ENCODE data around the gene TNNT2. TPM values are rescaled to one million over a fixed set of nuclear protein-coding genes. Genes with fewer than 3 reads are reported as not detected.

TNNT2 gene
- total and polyA plus RNA-seq, 4 experiments from 2014 or later, result not detected

DNA sequence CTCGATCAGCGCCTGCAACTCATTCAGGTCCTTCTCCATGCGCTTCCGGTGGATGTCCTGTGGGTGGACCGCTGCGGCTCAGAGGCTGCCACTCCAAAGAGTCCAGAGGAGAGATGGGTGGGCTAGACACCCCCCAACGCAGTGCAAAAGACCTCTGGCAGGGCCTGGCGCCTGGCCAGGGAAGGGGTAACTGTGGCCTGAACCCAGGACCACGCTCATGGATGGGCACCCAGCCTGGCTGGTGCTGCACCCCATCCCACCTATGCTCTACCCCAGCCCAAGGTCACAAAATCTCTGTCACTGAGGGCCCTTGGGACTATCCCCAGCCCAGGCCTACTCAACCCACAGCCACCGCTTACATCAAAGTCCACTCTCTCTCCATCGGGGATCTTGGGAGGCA lies 12.2 kb downstream of the TNNT2 start:
- ChIA-PET POLR2A (ENCODE audit: partially characterized antibody) (no interaction called here), CTCF (ENCODE audit: partially characterized antibody) (no interaction called here)
- H3K9me3 ChIP-seq (ENCODE audit: control insufficient read depth in 1 of 2, low read length in 2 of 2), result no peaks in the 10 kb centered on the region
- H3K27me3 Mint-ChIP-seq, result peaks cover 10 to 12% of the 10 kb centered on the region in 2 donors
- no peaks in the 10 kb centered on the region for H3K4me1 Mint-ChIP-seq
- H3K4me3 Mint-ChIP-seq, result no peak overlapping the region
- H3K27ac ChIP-seq (ENCODE audit: low read depth, low read length), result no peak overlapping the region
- no peak overlapping the region for H3K27ac Mint-ChIP-seq
- no peaks in the 10 kb centered on the region for H3K36me3 ChIP-seq (ENCODE audit: insufficient read depth, low read length)
- no peak overlapping the region for H3K4me3 ChIP-seq (ENCODE audit: low read length in 2 of 2)
- intact Hi-C loops (cut with micrococcal nuclease), result no loop called here
- H3K4me1 ChIP-seq (ENCODE audit: insufficient read depth, low read length), result no peaks in the 10 kb centered on the region
- no peaks in the 10 kb centered on the region for H3K27me3 ChIP-seq (ENCODE audit: insufficient read depth, low read length)
- H3K9me3 Mint-ChIP-seq, result no peaks in the 10 kb centered on the region
- H3K36me3 Mint-ChIP-seq, result no peaks in the 10 kb centered on the region
- DNase-seq, result no peak

DNA sequence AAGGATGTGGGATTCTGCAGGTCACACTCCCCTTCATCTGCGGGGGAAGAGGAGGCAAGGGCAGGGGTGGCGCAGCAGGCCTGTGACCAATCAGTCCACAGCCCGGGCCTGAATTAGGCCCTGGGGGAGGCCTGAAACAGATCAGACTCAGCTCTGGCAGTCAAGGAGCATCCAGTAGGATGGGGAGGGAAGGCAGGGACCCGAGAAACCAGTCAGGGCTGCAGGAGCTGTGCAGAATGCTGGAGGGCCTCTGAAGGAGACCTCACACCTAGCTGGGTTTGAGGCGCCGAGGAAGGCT lies 12.7 kb downstream of the TNNT2 start:
- Histone ChIP-seq H3K36me3 (ENCODE audit: insufficient read depth, low read length) (no peaks in the 10 kb centered on the region), H3K27ac (ENCODE audit: low read depth, low read length) (no peak overlapping the region), H3K9me3 (ENCODE audit: control insufficient read depth in 1 of 2, low read length in 2 of 2) (no peaks in the 10 kb centered on the region), H3K4me1 (ENCODE audit: insufficient read depth, low read length) (no peaks in the 10 kb centered on the region), H3K4me3 (ENCODE audit: low read length in 2 of 2) (no peak overlapping the region), H3K27me3 (ENCODE audit: insufficient read depth, low read length) (no peaks in the 10 kb centered on the region)
- Mint-ChIP-seq H3K4me1 (no peaks in the 10 kb centered on the region), H3K36me3 (no peaks in the 10 kb centered on the region), H3K9me3 (no peaks in the 10 kb centered on the region), H3K4me3 (no peak overlapping the region), H3K27ac (no peak overlapping the region), H3K27me3 (peaks cover 10 to 12% of the 10 kb centered on the region in 2 donors)
- no peak for DNase-seq
- POLR2A ChIA-PET (ENCODE audit: partially characterized antibody), result no interaction called here
- intact Hi-C loops (cut with micrococcal nuclease), result no loop called here
- CTCF ChIA-PET (ENCODE audit: partially characterized antibody), result no interaction called here

DNA sequence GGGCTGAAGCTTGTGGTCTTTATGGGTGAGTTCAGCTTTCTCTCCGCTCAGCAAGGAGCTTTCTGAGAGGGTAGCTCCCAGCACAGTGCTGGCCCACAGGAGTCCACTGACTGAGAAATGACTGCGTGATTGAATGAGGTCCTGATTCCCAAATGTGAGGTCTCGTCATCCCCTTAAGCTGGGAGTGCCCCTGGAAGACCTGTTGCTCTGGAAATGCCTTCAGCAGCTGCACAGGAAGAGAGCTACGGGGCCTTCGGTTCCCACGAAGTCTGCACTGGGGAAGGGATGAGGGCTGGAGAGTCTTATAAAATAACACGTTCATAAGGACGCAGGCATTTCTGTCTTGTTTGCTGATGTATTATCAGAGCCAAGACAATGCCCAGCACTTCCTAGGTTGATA lies 14.0 kb downstream of the TNNT2 start:
- no peaks in the 10 kb centered on the region for H3K9me3 ChIP-seq (ENCODE audit: control insufficient read depth in 1 of 2, low read length in 2 of 2)
- H3K4me1 ChIP-seq (ENCODE audit: insufficient read depth, low read length), result no peaks in the 10 kb centered on the region
- ChIA-PET POLR2A (ENCODE audit: partially characterized antibody) (no interaction called here), CTCF (ENCODE audit: partially characterized antibody) (interaction anchor here (1.1 kb wide), 1 partner anchor 108 kb away, joined by 3 read pairs; no protein-coding TSS in a partner anchor)
- H3K4me1 Mint-ChIP-seq, result no peaks in the 10 kb centered on the region
- no peaks in the 10 kb centered on the region for H3K9me3 Mint-ChIP-seq
- H3K36me3 Mint-ChIP-seq, result no peaks in the 10 kb centered on the region
- H3K27me3 Mint-ChIP-seq, result peaks cover 7 to 14% of the 10 kb centered on the region in 2 donors
- no peak overlapping the region for H3K27ac ChIP-seq (ENCODE audit: low read depth, low read length)
- H3K36me3 ChIP-seq (ENCODE audit: insufficient read depth, low read length), result no peaks in the 10 kb centered on the region
- no peak overlapping the region for H3K27ac Mint-ChIP-seq
- no peak overlapping the region for H3K4me3 Mint-ChIP-seq
- no peak for DNase-seq
- intact Hi-C loops (cut with micrococcal nuclease), result no loop called here
- no peak overlapping the region for H3K4me3 ChIP-seq (ENCODE audit: low read length in 2 of 2)
- no peaks in the 10 kb centered on the region for H3K27me3 ChIP-seq (ENCODE audit: insufficient read depth, low read length)

DNA sequence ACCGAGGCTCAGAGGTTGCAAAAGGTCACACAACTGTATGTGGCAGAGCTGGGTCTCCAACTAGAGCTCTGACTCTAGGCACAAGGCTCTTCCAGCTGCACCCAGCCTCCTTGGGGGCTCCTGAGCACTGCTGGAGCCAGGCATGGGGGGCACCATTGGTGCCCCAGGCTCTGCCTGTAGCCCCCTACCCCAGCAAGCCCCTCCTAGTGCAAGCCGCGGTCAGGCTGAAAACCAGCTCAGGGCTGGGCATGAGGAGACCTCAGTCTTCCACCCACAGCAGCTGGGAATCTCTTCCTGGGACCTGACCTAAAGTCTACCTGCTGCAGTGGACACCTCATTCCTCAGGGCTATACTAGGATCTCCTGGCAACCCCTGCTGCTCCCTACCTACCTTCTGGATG lies 14.6 kb downstream of the TNNT2 start:
- H3K36me3 Mint-ChIP-seq, result no peaks in the 10 kb centered on the region
- CTCF ChIA-PET (ENCODE audit: partially characterized antibody), result interaction anchor here (0.8 to 1.1 kb wide), 2 partner anchors 17 to 108 kb away, joined by 3 read pairs; no protein-coding TSS in a partner anchor

DNA sequence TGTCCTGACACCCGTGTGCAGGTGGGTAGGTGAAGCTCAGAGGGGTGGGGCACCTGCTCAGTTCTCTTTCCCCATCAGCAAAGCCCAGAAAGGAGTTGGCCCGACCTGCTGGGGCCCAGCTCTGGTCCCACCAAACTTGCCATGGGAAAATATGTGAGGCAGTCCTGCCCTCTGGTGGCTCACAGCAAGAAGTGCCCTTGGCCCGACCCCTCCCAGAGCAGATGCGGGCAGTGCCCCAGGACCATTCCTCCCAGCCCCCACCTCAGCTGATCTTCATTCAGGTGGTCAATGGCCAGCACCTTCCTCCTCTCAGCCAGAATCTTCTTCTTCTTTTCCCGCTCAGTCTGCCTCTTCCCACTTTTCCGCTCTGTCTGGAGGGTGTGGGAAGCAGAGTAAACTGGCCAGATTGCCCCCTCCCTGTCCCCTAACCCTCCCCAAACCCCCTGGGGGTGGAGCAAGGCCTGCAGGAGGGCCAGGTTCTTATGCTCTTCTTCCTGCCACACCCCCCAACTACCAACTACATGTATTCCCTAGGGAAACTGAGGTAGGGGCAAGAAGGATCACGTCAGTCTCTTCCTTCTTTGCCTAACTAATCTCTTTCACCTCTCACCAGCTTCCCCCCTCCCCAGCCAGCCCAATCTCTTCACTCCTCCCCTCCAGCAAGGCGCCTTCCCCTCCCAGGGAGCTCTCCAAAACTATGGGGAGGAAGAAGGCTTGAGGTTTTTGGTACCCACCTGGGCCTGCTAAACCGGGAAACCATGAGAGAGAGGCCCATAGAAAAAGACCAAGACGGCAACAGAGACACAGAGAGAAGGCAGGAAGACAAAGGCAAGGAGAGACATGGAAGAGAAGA lies 15.6 kb downstream of the TNNT2 start:
- ChIA-PET CTCF (ENCODE audit: partially characterized antibody) (interaction anchor here (0.8 kb wide), 1 partner anchor 16 kb away, joined by 3 read pairs; no protein-coding TSS in a partner anchor), POLR2A (ENCODE audit: partially characterized antibody) (no interaction called here)
- Histone ChIP-seq H3K9me3 (ENCODE audit: control insufficient read depth in 1 of 2, low read length in 2 of 2) (no peaks in the 10 kb centered on the region), H3K4me3 (ENCODE audit: low read length in 2 of 2) (no peak overlapping the region), H3K36me3 (ENCODE audit: insufficient read depth, low read length) (no peaks in the 10 kb centered on the region), H3K27ac (ENCODE audit: low read depth, low read length) (no peak overlapping the region), H3K4me1 (ENCODE audit: insufficient read depth, low read length) (no peaks in the 10 kb centered on the region), H3K27me3 (ENCODE audit: insufficient read depth, low read length) (no peaks in the 10 kb centered on the region)
- intact Hi-C loops (cut with micrococcal nuclease), result no loop called here
- Mint-ChIP-seq H3K4me1 (no peaks in the 10 kb centered on the region), H3K27me3 (peaks cover 7 to 13% of the 10 kb centered on the region in 2 donors), H3K9me3 (no peaks in the 10 kb centered on the region), H3K27ac (no peak overlapping the region), H3K36me3 (no peaks in the 10 kb centered on the region), H3K4me3 (no peak overlapping the region)
- no peak for DNase-seq

More for the DNA sequence above, 14.6 kb downstream of the TNNT2 start:
- intact Hi-C loops (cut with micrococcal nuclease), result no loop called here
- Histone ChIP-seq H3K27me3 (ENCODE audit: insufficient read depth, low read length) (no peaks in the 10 kb centered on the region), H3K4me3 (ENCODE audit: low read length in 2 of 2) (no peak overlapping the region), H3K9me3 (ENCODE audit: control insufficient read depth in 1 of 2, low read length in 2 of 2) (no peaks in the 10 kb centered on the region), H3K4me1 (ENCODE audit: insufficient read depth, low read length) (no peaks in the 10 kb centered on the region), H3K27ac (ENCODE audit: low read depth, low read length) (no peak overlapping the region), H3K36me3 (ENCODE audit: insufficient read depth, low read length) (no peaks in the 10 kb centered on the region)
- Mint-ChIP-seq H3K4me1 (no peaks in the 10 kb centered on the region), H3K9me3 (no peaks in the 10 kb centered on the region), H3K4me3 (no peak overlapping the region), H3K27me3 (peaks cover 7 to 14% of the 10 kb centered on the region in 2 donors), H3K27ac (no peak overlapping the region)
- POLR2A ChIA-PET (ENCODE audit: partially characterized antibody), result no interaction called here
- DNase-seq, result no peak

DNA sequence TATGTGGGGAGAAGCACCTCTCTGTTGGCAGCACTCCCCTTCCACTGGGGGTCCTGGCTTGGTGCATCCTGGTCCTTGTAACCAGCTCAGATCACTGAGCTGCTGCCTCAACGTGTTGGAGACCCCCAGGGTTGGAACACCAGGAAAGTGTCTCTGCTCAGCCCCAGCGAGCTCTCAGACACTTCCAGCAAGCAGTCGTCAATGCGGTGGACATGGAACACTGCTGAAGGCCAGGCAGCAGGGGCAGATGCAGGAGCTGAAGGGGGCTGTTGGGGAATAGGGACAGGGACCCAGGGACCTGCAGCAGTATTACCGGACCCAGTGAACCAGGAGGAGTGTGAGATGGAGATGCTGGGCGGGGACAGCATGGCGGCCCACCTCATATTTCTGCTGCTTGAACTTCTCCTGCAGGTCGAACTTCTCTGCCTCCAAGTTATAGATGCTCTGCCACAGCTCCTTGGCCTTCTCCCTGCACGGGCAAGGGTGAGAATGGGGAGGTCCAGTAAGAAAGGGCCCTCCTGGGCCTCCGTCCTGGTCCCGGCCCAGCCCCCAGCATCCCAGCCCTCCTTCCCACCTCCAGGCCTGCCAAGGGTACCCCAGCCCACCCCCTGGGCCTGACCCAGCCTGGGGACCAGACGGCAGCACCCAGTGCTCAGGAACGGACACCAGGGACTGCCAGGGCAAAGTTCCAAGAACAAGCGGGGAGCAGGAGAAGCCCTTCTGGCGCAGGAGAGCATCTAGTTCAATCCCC lies 16.4 kb downstream of the TNNT2 start:
- Mint-ChIP-seq H3K27ac (no peak overlapping the region), H3K36me3 (no peaks in the 10 kb centered on the region), H3K9me3 (no peaks in the 10 kb centered on the region), H3K4me3 (no peak overlapping the region), H3K4me1 (no peaks in the 10 kb centered on the region), H3K27me3 (peaks cover 7 to 13% of the 10 kb centered on the region in 2 donors)
- Histone ChIP-seq H3K27me3 (ENCODE audit: insufficient read depth, low read length) (no peaks in the 10 kb centered on the region), H3K9me3 (ENCODE audit: control insufficient read depth in 1 of 2, low read length in 2 of 2) (no peaks in the 10 kb centered on the region), H3K4me3 (ENCODE audit: low read length in 2 of 2) (no peak overlapping the region), H3K27ac (ENCODE audit: low read depth, low read length) (no peak overlapping the region), H3K4me1 (ENCODE audit: insufficient read depth, low read length) (no peaks in the 10 kb centered on the region), H3K36me3 (ENCODE audit: insufficient read depth, low read length) (no peaks in the 10 kb centered on the region)
- intact Hi-C loops (cut with micrococcal nuclease), result no loop called here
- ChIA-PET CTCF (ENCODE audit: partially characterized antibody) (interaction anchor here (0.8 kb wide), 1 partner anchor 29 kb away, joined by 3 read pairs; no protein-coding TSS in a partner anchor), POLR2A (ENCODE audit: partially characterized antibody) (no interaction called here)
- DNase-seq, result no peak

- H3K36me3 Mint-ChIP-seq, result no peaks in the 10 kb centered on the region
- Histone ChIP-seq H3K27ac (ENCODE audit: low read depth, low read length) (no peak overlapping the region), H3K9me3 (ENCODE audit: control insufficient read depth in 1 of 2, low read length in 2 of 2) (no peaks in the 10 kb centered on the region), H3K4me3 (ENCODE audit: low read length in 2 of 2) (no peak overlapping the region), H3K27me3 (ENCODE audit: insufficient read depth, low read length) (no peaks in the 10 kb centered on the region), H3K4me1 (ENCODE audit: insufficient read depth, low read length) (no peaks in the 10 kb centered on the region), H3K36me3 (ENCODE audit: insufficient read depth, low read length) (no peaks in the 10 kb centered on the region)
- H3K27me3 Mint-ChIP-seq, result peaks cover 4 to 12% of the 10 kb centered on the region in 2 donors
- ChIA-PET POLR2A (ENCODE audit: partially characterized antibody) (no interaction called here), CTCF (ENCODE audit: partially characterized antibody) (interaction anchor here (0.8 kb wide), 1 partner anchor 29 kb away, joined by 3 read pairs; no protein-coding TSS in a partner anchor)
- H3K4me3 Mint-ChIP-seq, result no peak overlapping the region
- no peaks in the 10 kb centered on the region for H3K4me1 Mint-ChIP-seq
- no peaks in the 10 kb centered on the region for H3K9me3 Mint-ChIP-seq
- intact Hi-C loops (cut with micrococcal nuclease), result no loop called here
- no peak overlapping the region for H3K27ac Mint-ChIP-seq
- no peak for DNase-seq
These were observed 17.0 kb downstream of the TNNT2 start for GRCh38 chr1:201360486-201360885.

Data from CD4-positive, alpha-beta memory T cell (primary cell).